Mesendoderm (in vitro differentiated cells): ENCODE measurements around the gene BAHCC1.

ENCODE experiments used
- DNase-seq: peaks from one replicate; pipeline ENCODE4 v3.0.0; 2013
- H2AK5ac ChIP-seq: 2 replicates; pipeline ENCODE4 v1.6.1; 2013; ENCODE audit warnings: low read length, inconsistent platforms
- H2BK120ac ChIP-seq: 2 replicates; pipeline ENCODE4 v1.6.1; 2013; ENCODE audit warnings: low read depth, mild to moderate bottlenecking, low read length, moderate library complexity, mixed read lengths
- H2BK15ac ChIP-seq: replicated peaks from 2 replicates; pipeline ENCODE4 v1.6.1; 2013; ENCODE audit warnings: low read depth, mild to moderate bottlenecking, moderate library complexity
- H2BK5ac ChIP-seq: 2 replicates; pipeline ENCODE4 v1.6.1; 2013; ENCODE audit warnings: low read length, inconsistent platforms
- H3K18ac ChIP-seq: 2 replicates; pipeline ENCODE4 v1.6.1; 2013; ENCODE audit warnings: mild to moderate bottlenecking, low read length, mixed read lengths
- H3K23ac ChIP-seq: one replicate; pipeline ENCODE4 v1.6.1; 2013; ENCODE audit warnings: low read length
- H3K27ac ChIP-seq: 2 replicates; pipeline ENCODE4 v1.5.1; 2013; ENCODE audit warnings: low read depth, mild to moderate bottlenecking, inconsistent platforms, low read length, moderate library complexity
- H3K27me3 ChIP-seq: 2 replicates; pipeline ENCODE4 v1.6.1; 2013; ENCODE audit warnings: low read length, control low read depth, mild to moderate bottlenecking, inconsistent platforms; ENCODE audit not compliant: insufficient read depth, poor library complexity
- H3K36me3 ChIP-seq: 2 replicates; pipeline ENCODE4 v1.6.1; 2013; ENCODE audit warnings: low read length, inconsistent platforms; ENCODE audit not compliant: control insufficient read depth, insufficient read depth
- H3K4ac ChIP-seq: one replicate; pipeline ENCODE4 v1.6.1; 2013; ENCODE audit warnings: low read depth, mild to moderate bottlenecking, low read length, moderate library complexity
- H3K4me1 ChIP-seq: 2 replicates; pipeline ENCODE4 v1.6.1; 2013; ENCODE audit warnings: low read depth, low read length, inconsistent platforms; ENCODE audit not compliant: control insufficient read depth
- H3K4me2 ChIP-seq: 2 replicates; pipeline ENCODE4 v1.6.1; 2013; ENCODE audit warnings: low read length
- H3K4me3 ChIP-seq: 2 replicates; pipeline ENCODE4 v1.5.1; 2013; ENCODE audit warnings: mild to moderate bottlenecking, low read length
- H3K56ac ChIP-seq: one replicate; pipeline ENCODE4 v1.6.1; 2013; ENCODE audit warnings: low read length
- H3K79me1 ChIP-seq: 2 replicates; pipeline ENCODE4 v1.6.1; 2013; ENCODE audit warnings: low read length, inconsistent platforms
- H3K79me2 ChIP-seq: 2 replicates; pipeline ENCODE4 v1.6.1; 2013; ENCODE audit warnings: mild to moderate bottlenecking, low read length; ENCODE audit not compliant: control insufficient read depth, insufficient read depth
- H3K9ac ChIP-seq: 2 replicates; pipeline ENCODE4 v1.6.1; 2013; ENCODE audit warnings: low read length, inconsistent platforms
- H4K5ac ChIP-seq: one replicate; pipeline ENCODE4 v1.6.1; 2013; ENCODE audit warnings: low read length
- H4K8ac ChIP-seq: one replicate; pipeline ENCODE4 v1.6.1; 2013; ENCODE audit warnings: low read depth, mild to moderate bottlenecking, control low read depth, low read length, moderate library complexity
- WGBS: extraction: QIAGEN DNeasy Blood & Tissue Kit; methylation state at CpG from one replicate; pipeline ENCODE4 v1.1.7; 2013; ENCODE audit warnings: low lambda C conversion rate, missing lambda C conversion rate; ENCODE audit not compliant: insufficient coverage; ENCODE audit errors: extremely low coverage; 5-methylcytosine and 5-hydroxymethylcytosine counted together

Gene BAHCC1

DNA sequence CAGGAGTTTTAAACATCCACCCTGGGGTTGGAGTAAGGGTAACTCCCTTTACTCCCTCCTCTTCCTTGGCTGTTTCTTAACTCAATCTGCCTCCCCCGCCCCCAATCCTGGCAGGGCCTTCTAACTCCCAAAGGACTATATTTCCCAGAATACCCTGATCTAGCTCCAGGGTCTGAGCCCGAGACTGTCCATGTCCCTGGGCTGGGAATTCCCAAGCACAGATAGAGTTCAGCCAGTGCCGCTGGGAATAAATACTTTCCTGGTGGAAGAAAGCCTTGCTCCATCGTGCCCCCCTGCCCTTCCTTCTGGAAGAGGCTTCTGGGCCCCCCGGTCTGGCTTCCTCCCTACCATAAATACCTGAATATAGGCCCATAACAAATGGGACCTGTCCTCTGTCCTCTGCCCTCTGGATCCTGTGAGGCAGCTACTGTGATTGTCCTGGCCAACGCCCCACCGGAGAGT lies 10.2 kb downstream of the BAHCC1 start:
- Histone ChIP-seq H3K9ac (no peak overlapping the region), H3K27ac (no peak overlapping the region), H4K8ac (no peak overlapping the region), H2BK15ac (no peak overlapping the region), H3K56ac (peak overlapping the region; percentile 39), H2BK5ac (no peak overlapping the region), H3K36me3 (no peaks in the 10 kb centered on the region), H3K23ac (no peak overlapping the region), H3K4me2 (no peak overlapping the region), H4K5ac (no peak overlapping the region), H3K4ac (no peak overlapping the region), H3K27me3 (no peaks in the 10 kb centered on the region), H3K4me1 (peaks cover 9% of the 10 kb centered on the region), H2BK120ac (no peak overlapping the region), H3K18ac (no peak overlapping the region), H3K4me3 (no peak overlapping the region), H2AK5ac (no peak overlapping the region), H3K79me1 (peaks cover 5% of the 10 kb centered on the region), H3K79me2 (peaks cover 6% of the 10 kb centered on the region)
- no peak for DNase-seq
- WGBS = no CpG with 5 or more reads among the region's 7 CpGs

DNA sequence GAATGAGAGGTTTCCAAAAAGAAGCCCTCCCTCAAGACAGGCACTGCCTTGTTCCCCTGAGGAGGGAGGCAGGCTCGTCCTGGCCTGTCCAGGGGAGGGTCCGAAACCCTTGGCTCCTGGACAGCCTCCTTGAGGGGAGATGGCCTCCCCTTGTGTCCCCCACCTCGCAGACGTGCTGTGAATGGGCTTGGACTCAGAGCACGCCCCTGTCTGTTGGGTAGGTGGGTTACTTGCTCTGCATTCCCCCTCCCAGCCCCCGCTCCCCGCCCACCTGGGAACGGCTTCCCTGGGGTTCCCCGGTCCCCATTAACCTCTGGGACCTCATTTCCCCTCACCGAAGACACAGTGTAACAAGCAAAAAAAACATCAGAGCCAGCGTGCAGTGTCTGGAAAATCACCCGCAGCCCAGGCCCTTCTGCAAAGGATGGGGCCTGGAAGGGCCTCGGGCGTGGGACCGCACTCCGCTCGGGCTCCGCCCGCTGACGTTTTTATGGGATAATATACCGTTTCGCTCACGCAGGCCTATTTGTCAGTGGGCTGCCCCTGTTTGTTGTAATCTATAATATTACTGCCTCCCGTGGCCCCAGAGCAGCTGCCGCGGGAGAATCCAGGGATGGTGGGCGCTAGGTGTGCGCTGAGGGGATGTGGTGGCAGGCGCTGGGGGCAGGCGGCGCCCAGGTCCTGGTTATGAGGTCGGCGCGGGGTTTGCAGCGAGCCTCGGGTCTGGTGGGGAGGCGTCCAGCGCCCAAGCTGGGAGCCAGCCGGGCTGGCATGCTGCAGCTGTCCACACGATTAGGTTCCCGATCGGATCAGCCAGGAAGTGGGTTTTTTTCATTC lies 11.1 kb downstream of the BAHCC1 start:
- H4K5ac ChIP-seq = no peak overlapping the region

DNA sequence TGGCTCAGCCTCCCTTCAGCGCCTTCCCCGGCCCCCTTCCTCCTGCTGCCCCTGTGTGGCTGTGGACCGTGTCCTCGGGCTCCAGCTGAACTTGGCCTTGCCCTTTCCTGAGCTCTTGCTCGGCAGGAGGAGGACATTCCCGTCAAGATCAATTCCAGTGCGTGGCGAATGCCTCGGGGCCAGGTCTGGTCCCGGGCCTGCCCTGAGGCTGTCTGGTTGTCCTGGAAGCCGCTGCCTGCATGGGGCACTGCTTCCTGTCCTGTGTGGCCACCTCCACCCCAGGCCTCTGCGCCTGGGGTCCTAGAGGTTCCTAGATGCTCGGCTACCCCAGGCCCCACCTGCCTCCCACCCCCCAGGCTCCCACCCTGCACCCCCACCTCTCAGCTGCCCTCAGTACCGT lies 12.8 kb downstream of the BAHCC1 start:
- Histone ChIP-seq H3K4me2 (no peak overlapping the region), H3K36me3 (no peaks in the 10 kb centered on the region), H3K4me3 (no peak overlapping the region), H3K4ac (no peak overlapping the region), H3K23ac (no peak overlapping the region), H3K79me1 (peaks cover 3% of the 10 kb centered on the region), H3K27ac (no peak overlapping the region), H2BK5ac (no peak overlapping the region), H3K79me2 (no peaks in the 10 kb centered on the region), H3K56ac (no peak overlapping the region), H3K18ac (no peak overlapping the region), H2AK5ac (no peak overlapping the region), H4K5ac (no peak overlapping the region), H3K9ac (no peak overlapping the region), H2BK120ac (no peak overlapping the region), H4K8ac (no peak overlapping the region), H3K27me3 (no peaks in the 10 kb centered on the region), H2BK15ac (no peak overlapping the region), H3K4me1 (no peaks in the 10 kb centered on the region)
- peak; percentile 18 for DNase-seq
- WGBS = no CpG with 5 or more reads among the region's 14 CpGs

More for the DNA sequence above, 11.1 kb downstream of the BAHCC1 start:
- peaks cover 9% of the 10 kb centered on the region for H3K4me1 ChIP-seq
- no peak overlapping the region for H4K8ac ChIP-seq
- no peak overlapping the region for H3K4me2 ChIP-seq
- H3K4ac ChIP-seq = no peak overlapping the region
- no peak overlapping the region for H3K4me3 ChIP-seq
- no peak overlapping the region for H2AK5ac ChIP-seq
- peak overlapping the region; percentile 35 for H3K56ac ChIP-seq
- peaks cover 3% of the 10 kb centered on the region for H3K79me1 ChIP-seq
- H3K9ac ChIP-seq = no peak overlapping the region
- no CpG with 5 or more reads among the region's 42 CpGs for WGBS
- no peak overlapping the region for H3K18ac ChIP-seq
- H3K27ac ChIP-seq = no peak overlapping the region
- no peak overlapping the region for H3K23ac ChIP-seq
- no peak overlapping the region for H2BK5ac ChIP-seq
- no peak overlapping the region for H2BK15ac ChIP-seq
- H3K79me2 ChIP-seq = peaks cover 3% of the 10 kb centered on the region
- H3K36me3 ChIP-seq = no peaks in the 10 kb centered on the region
- no peak for DNase-seq
- no peaks in the 10 kb centered on the region for H3K27me3 ChIP-seq
- H2BK120ac ChIP-seq = no peak overlapping the region

DNA sequence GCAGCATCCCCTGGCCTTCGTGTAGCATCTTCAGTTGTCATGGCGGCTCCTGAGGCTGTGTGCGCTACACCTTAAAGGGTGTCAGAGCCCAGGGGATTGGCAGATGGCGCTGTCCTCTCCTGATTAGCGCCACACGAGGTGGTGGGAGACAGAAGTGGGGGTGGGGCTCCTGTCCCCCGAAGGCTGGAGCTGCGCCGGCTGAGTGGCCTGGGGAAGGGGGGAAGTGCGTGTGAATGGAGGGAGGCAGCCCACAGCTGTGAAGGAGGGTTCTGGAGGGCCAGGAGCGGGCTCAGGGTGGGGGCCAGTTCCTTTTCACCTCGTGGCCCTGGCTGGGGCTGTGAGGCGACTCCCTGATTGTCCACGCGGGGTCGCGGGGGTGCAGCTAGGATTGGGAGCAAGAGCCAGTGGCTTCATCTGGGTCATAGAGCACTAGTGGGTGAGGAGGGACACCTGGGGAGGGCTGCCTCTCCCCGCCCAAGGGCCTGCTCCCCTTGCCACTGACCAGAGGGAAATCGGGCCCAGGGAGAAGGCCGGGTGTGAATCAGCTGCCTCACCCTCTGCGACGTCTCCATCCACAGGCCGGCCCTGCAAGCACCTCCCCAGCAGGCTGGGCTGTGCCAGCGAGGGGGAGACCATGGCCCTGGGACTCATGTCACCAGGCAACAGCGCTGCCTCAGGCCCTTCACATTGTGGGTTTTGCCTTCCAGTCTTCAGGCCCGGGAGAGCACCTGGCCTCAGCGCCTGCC lies 14.1 kb downstream of the BAHCC1 start:
- no peak overlapping the region for H2BK15ac ChIP-seq
- no peaks in the 10 kb centered on the region for H3K79me2 ChIP-seq
- H4K5ac ChIP-seq = no peak overlapping the region
- H2AK5ac ChIP-seq = no peak overlapping the region
- H3K18ac ChIP-seq = no peak overlapping the region
- H3K4me3 ChIP-seq = no peak overlapping the region
- H3K27me3 ChIP-seq = no peaks in the 10 kb centered on the region
- H3K4me2 ChIP-seq = no peak overlapping the region
- H3K23ac ChIP-seq = no peak overlapping the region
- no peak overlapping the region for H2BK120ac ChIP-seq
- H4K8ac ChIP-seq = no peak overlapping the region
- peaks cover 3% of the 10 kb centered on the region for H3K79me1 ChIP-seq
- H3K4me1 ChIP-seq = no peaks in the 10 kb centered on the region
- no peak overlapping the region for H3K9ac ChIP-seq
- no CpG with 5 or more reads among the region's 27 CpGs for WGBS
- H3K56ac ChIP-seq = peak overlapping the region; percentile 12
- DNase-seq = peak; percentile 68
- H2BK5ac ChIP-seq = no peak overlapping the region
- no peak overlapping the region for H3K27ac ChIP-seq
- H3K4ac ChIP-seq = no peak overlapping the region
- no peaks in the 10 kb centered on the region for H3K36me3 ChIP-seq

DNA sequence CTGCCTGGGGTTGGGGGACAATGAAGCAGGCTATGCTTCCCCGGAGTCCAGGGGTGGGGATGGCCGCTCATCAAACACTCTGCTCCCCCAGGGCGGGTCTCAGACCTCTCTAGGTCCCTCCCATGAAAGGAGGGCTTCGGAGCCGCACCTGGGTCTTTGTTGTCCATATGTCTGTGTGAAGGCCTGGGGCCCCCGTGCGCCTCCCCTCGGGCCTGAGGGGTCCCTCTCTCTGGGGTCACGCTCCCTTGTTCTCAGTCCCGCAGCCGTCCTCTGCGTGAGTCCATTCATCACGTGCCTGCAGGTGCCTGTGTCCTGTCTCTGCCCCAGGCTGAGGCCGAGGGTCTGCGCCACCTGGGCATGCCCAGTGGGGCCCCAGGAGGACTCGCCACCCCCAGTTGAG lies 15.6 kb downstream of the BAHCC1 start:
- Histone ChIP-seq H3K56ac (no peak overlapping the region), H2AK5ac (no peak overlapping the region), H2BK5ac (no peak overlapping the region), H3K4me3 (no peak overlapping the region), H4K8ac (no peak overlapping the region), H3K9ac (no peak overlapping the region), H3K79me2 (no peaks in the 10 kb centered on the region), H3K36me3 (no peaks in the 10 kb centered on the region), H3K23ac (no peak overlapping the region), H2BK15ac (no peak overlapping the region), H3K18ac (no peak overlapping the region), H3K79me1 (peaks cover 4% of the 10 kb centered on the region), H3K27ac (no peak overlapping the region), H2BK120ac (no peak overlapping the region), H3K27me3 (no peaks in the 10 kb centered on the region), H4K5ac (no peak overlapping the region), H3K4me2 (no peak overlapping the region), H3K4me1 (no peaks in the 10 kb centered on the region), H3K4ac (no peak overlapping the region)
- no peak for DNase-seq
- no CpG with 5 or more reads among the region's 16 CpGs for WGBS
